Measurements from ENCODE around the gene SMIM43.

Gene SMIM43

GRCh38 chr4:121721700-121722099 is 43.3 kb downstream of the SMIM43 start:
- POLR2A ChIA-PET: no interaction called here
- no peak for TF ChIP-seq CTCF (IDR thresholded peaks at IDR 0.05; ENCODE audit: control extremely low read depth, extremely low read depth, low read depth, missing control alignments)
- CTCF ChIA-PET: interaction anchor here (0.7 to 1.7 kb wide), 4 partner anchors 10 to 350 kb away, joined by 3 to 6 read pairs (median 5); no protein-coding TSS in a partner anchor
- DNase-seq (ENCODE audit: extremely low spot score): no peak

GRCh38 chr4:121720109-121720508 is 44.9 kb downstream of the SMIM43 start:
- TF ChIP-seq CTCF (IDR thresholded peaks at IDR 0.05; ENCODE audit: control extremely low read depth, extremely low read depth, low read depth, missing control alignments): no peak
- ChIA-PET POLR2A (no interaction called here), CTCF (no interaction called here)
- DNase-seq (ENCODE audit: extremely low spot score): no peak

GRCh38 chr4:121717680-121718237 is 47.2 kb downstream of the SMIM43 start:
- DNase-seq (ENCODE audit: extremely low spot score): no peak
- POLR2A ChIA-PET: no interaction called here
- no peak for TF ChIP-seq CTCF (IDR thresholded peaks at IDR 0.05; ENCODE audit: control extremely low read depth, extremely low read depth, low read depth, missing control alignments)
- CTCF ChIA-PET: no interaction called here

GRCh38 chr4:121714548-121714947 is 50.4 kb downstream of the SMIM43 start:
- CTCF ChIA-PET: interaction anchor here (3.0 kb wide), 1 partner anchor 10 kb away, joined by 15 read pairs; no protein-coding TSS in a partner anchor
- POLR2A ChIA-PET: no interaction called here
- no peak for TF ChIP-seq CTCF (IDR thresholded peaks at IDR 0.05; ENCODE audit: control extremely low read depth, extremely low read depth, low read depth, missing control alignments)
- DNase-seq (ENCODE audit: extremely low spot score): no peak

- POLR2A ChIA-PET: no interaction called here
- CTCF ChIA-PET: interaction anchor here (1.0 to 2.8 kb wide), 4 partner anchors 9 to 20 kb away, joined by 4 to 15 read pairs (median 6); partner anchors contain the start of gene ANXA5
- TF ChIP-seq CTCF (IDR thresholded peaks at IDR 0.05; ENCODE audit: control extremely low read depth, extremely low read depth, low read depth, missing control alignments): no peak
- DNase-seq (ENCODE audit: extremely low spot score): no peak
Measured at GRCh38 chr4:121712783-121713182, 52.2 kb downstream of the SMIM43 start.

GRCh38 chr4:121712001-121712651 is 52.8 kb downstream of the SMIM43 start:
- ChIA-PET CTCF (interaction anchor here (1.0 to 2.8 kb wide), 5 partner anchors 10 to 228 kb away, joined by 3 to 15 read pairs (median 5); partner anchors contain the start of gene ANXA5), POLR2A (no interaction called here)
- DNase-seq (ENCODE audit: extremely low spot score): no peak
- no peak for TF ChIP-seq CTCF (IDR thresholded peaks at IDR 0.05; ENCODE audit: control extremely low read depth, extremely low read depth, low read depth, missing control alignments)
